Gastrocnemius medialis (tissue), 4 donors: ENCODE data around the gene MYMX. TPM values are rescaled to one million over a fixed set of nuclear protein-coding genes. Genes with fewer than 3 reads are reported as not detected.

Experiments used
- ATAC-seq, 2 donors: fragments of 150-250 bp; one replicate each; pipeline ENCODE4 v1.9.1; 2016
- DNase-seq, 2 donors: peaks; one replicate each; pipeline ENCODE4 v3.0.0-alpha.2; 2019
- H3K27ac ChIP-seq, 4 donors: fragments of 200-600 bp; sonication (generic); 1 replicate in 1 of 4; 2 replicates in 3 of 4; pipeline ENCODE4 v1.5.1; 2016 to 2018; ENCODE audit warnings: mild to moderate bottlenecking in 2 of 4, moderate library complexity in 1 of 4
- H3K27me3 ChIP-seq, 3 donors: fragments of 200-600 bp; sonication (generic) in 2 of 3; 1 replicate in 1 of 3; 2 replicates in 2 of 3; pipeline versions ENCODE4 v1.5.1 to v1.6.0; 2016 to 2019; ENCODE audit warnings: mild to moderate bottlenecking in 1 of 3, moderate library complexity in 1 of 3
- H3K36me3 ChIP-seq, 2 donors: fragments of 200-600 bp; sonication (generic) in 1 of 2; one replicate each; pipeline ENCODE4 v1.5.1; 2017 to 2018
- H3K4me1 ChIP-seq, 2 donors: fragments of 200-600 bp; sonication (generic) in 1 of 2; one replicate each; pipeline ENCODE4 v1.5.1; 2016 to 2017; ENCODE audit warnings: mild to moderate bottlenecking in 2 of 2
- H3K4me3 ChIP-seq, 4 donors: fragments of 200-600 bp; sonication (generic) in 3 of 4; 1 replicate in 1 of 4; 2 replicates in 3 of 4; pipeline ENCODE4 v1.5.1; 2016 to 2019; ENCODE audit warnings: mild to moderate bottlenecking in 2 of 4
- H3K9me3 ChIP-seq, 3 donors: fragments of 200-600 bp; sonication (generic) in 2 of 3; 1 replicate in 1 of 3; 2 replicates in 2 of 3; pipeline ENCODE4 v1.5.1; 2016 to 2019
- CTCF ChIP-seq, 5 experiments: fragments of 450-650 bp in 3 of 5; fragments of 200-600 bp in 2 of 5; sonication (generic) in 2 of 5; IDR thresholded peaks in 4 of 5; conservative IDR thresholded peaks in 1 of 5; 1 replicate in 4 of 5; 2 replicates in 1 of 5; pipeline ENCODE4 v1.5.1; 2016 to 2019; ENCODE audit warnings: antibody characterized with exemption in 5 of 5, mild to moderate bottlenecking in 3 of 5, moderate library complexity in 3 of 5
- POLR2A ChIP-seq, 2 donors: fragments of 450-650 bp; IDR thresholded peaks; one replicate each; pipeline ENCODE4 v1.6.1; 2017; ENCODE audit warnings: antibody characterized with exemption in 2 of 2, mild to moderate bottlenecking in 2 of 2, moderate library complexity in 2 of 2
- in situ Hi-C, 4 donors: fragments of 200-750 bp; cut with MboI; loops; one replicate each; pipeline versions ENCODE4 v1.15.0 to v1.8.0; 2017; ENCODE audit warnings: low sequenced_read_pairs in 4 of 4
- intact Hi-C: fragments of 100-400 bp; cut with DNase I; formaldehyde crosslinking; loops from one replicate; pipeline ENCODE4 v1.15.1; 2023; ENCODE audit warnings: low total_unique reads
- total RNA-seq, 4 donors: library from RNA; depleted of rRNA; stranded (reverse); fragments of >200 nt; gene quantifications; one replicate each; pipeline versions ENCODE4 v1.1.0 to v1.2.3, GENCODE V29; 2016

MYMX gene
- total RNA-seq, 4 donors from 2014 or later: not detected

- in situ Hi-C loops: loop anchor here in 1 of 4 donors (5.0 kb wide), 1 partner anchor 73 kb away; no protein-coding TSS in a partner anchor
- H3K27me3 ChIP-seq: peaks cover 6 to 13% (median 9%) of the 10 kb centered on the region in 3 donors
- no peak for ATAC-seq
- peaks cover 0 to 4% of the 10 kb centered on the region in 2 donors for H3K36me3 ChIP-seq
- H3K27ac ChIP-seq: peak overlapping the region; percentile 65 to 79 (median 70)
- DNase-seq: no peak
- H3K9me3 ChIP-seq: no peaks in the 10 kb centered on the region
- TF ChIP-seq CTCF (IDR thresholded peaks at IDR 0.05 in 4 of 5, conservative IDR thresholded peaks at IDR 0.05 in 1 of 5) (peak in 1 of 5 experiments; percentile 27), POLR2A (IDR thresholded peaks at IDR 0.05) (no peak)
- H3K4me1 ChIP-seq: peaks cover 20 to 23% of the 10 kb centered on the region in 2 donors
- intact Hi-C loops: no loop called here
- H3K4me3 ChIP-seq: peak overlapping the region; percentile 69 to 88 (median 72)
These were observed 47.7 kb downstream of the MYMX start for GRCh38 chr6:44264154-44265006.

DNA sequence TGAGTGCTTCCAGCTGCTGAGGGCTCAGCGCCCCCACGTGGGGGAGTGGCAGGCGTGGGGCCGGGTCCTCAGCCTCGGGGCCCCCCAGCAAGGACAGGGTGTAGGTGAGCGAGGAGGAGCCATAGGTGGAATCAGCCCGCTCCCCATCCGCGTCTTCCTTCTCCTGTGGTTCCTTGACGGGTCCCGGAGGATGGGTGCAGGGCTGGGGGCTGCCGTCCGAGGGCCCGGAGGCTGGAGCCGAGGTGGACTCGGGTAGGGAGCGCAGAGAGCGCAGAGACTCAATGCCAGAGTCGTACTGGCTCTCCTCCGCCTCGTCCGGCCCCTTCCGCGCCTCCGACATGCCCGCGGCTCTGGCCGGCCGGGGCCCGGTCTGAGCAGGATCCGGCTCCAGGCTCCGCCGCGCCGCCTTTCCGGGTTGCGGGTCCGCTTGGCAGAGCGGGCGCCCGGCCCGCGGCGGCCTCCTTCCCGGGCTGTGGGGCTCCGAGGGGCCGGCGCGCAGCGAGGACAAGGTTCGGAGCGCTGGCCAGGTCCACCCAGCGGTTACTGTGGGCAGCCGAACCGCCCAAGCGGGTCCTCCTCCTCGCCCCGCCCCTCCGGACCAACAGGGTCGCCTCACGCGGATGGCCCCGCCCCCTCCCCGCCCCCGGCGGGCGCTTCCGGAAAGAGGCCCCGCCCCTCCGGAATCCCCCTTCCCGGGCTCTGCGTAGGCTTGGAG, 48.4 kb downstream of the MYMX start, which contains the start of gene NFKBIE:
Gene NFKBIE, minus strand, starts transcription at position 545 of the 715 bp plus-strand sequence. Its CDS starts 205 bp downstream, at position 340.
- ATAC-seq (peak; percentile 78 to 82), DNase-seq (peak; percentile 89 to 90)
- TF ChIP-seq POLR2A (IDR thresholded peaks at IDR 0.05) (peak; percentile 80 to 82), CTCF (IDR thresholded peaks at IDR 0.05 in 4 of 5, conservative IDR thresholded peaks at IDR 0.05 in 1 of 5) (peak in 4 of 5 experiments; percentile 5 to 28 (median 20))
- Histone ChIP-seq H3K27ac (peak within 1 kb of the TSS; percentile 65 to 79 (median 70)), H3K9me3 (no peaks in the 10 kb centered on the region), H3K27me3 (peaks cover 14 to 21% (median 17%) of the 10 kb centered on the region in 3 donors), H3K4me1 (peaks cover 20 to 23% of the 10 kb centered on the region in 2 donors), H3K36me3 (peaks cover 0 to 4% of the 10 kb centered on the region in 2 donors), H3K4me3 (peak within 1 kb of the TSS; percentile 69 to 88 (median 72))
- intact Hi-C loops: no loop called here
- in situ Hi-C loops: loop anchor here in 1 of 4 donors (5.0 kb wide), 1 partner anchor 72 kb away; no protein-coding TSS in a partner anchor

- TF ChIP-seq POLR2A (IDR thresholded peaks at IDR 0.05) (no peak), CTCF (IDR thresholded peaks at IDR 0.05 in 4 of 5, conservative IDR thresholded peaks at IDR 0.05 in 1 of 5) (no peak)
- peak overlapping the region in 2 of 4 donors; percentile 65 to 71 for H3K27ac ChIP-seq
- H3K36me3 ChIP-seq: peaks cover 0 to 4% of the 10 kb centered on the region in 2 donors
- peaks cover 20 to 23% of the 10 kb centered on the region in 2 donors for H3K4me1 ChIP-seq
- ATAC-seq (no peak), DNase-seq (no peak)
- no peaks in the 10 kb centered on the region for H3K9me3 ChIP-seq
- peak overlapping the region; percentile 69 to 88 (median 72) for H3K4me3 ChIP-seq
- peaks cover 15 to 25% (median 18%) of the 10 kb centered on the region in 3 donors for H3K27me3 ChIP-seq
- in situ Hi-C loops (loop anchor here in 1 of 4 donors (5.0 kb wide), 1 partner anchor 72 kb away; no protein-coding TSS in a partner anchor), intact Hi-C loops (no loop called here)
These were observed 49.1 kb downstream of the MYMX start for GRCh38 chr6:44265722-44266233.

- no peaks in the 10 kb centered on the region for H3K9me3 ChIP-seq
- no peak for TF ChIP-seq POLR2A (IDR thresholded peaks at IDR 0.05)
- no peak for TF ChIP-seq CTCF (IDR thresholded peaks at IDR 0.05 in 4 of 5, conservative IDR thresholded peaks at IDR 0.05 in 1 of 5)
- H3K27ac ChIP-seq: no peak overlapping the region
- ATAC-seq (no peak), DNase-seq (no peak)
- H3K36me3 ChIP-seq: peaks cover 0 to 2% of the 10 kb centered on the region in 2 donors
- intact Hi-C loops (no loop called here), in situ Hi-C loops (loop anchor here in 1 of 4 donors (5.0 kb wide), 1 partner anchor 71 kb away; no protein-coding TSS in a partner anchor)
- peaks cover 20 to 23% of the 10 kb centered on the region in 2 donors for H3K4me1 ChIP-seq
- H3K4me3 ChIP-seq: no peak overlapping the region
- H3K27me3 ChIP-seq: peaks cover 20 to 29% (median 22%) of the 10 kb centered on the region in 3 donors
These were observed 49.6 kb downstream of the MYMX start for GRCh38 chr6:44266347-44266746.
